ENCODE results near the gene EIF4G1.

- no peak for TF ChIP-seq CTCF (IDR thresholded peaks at IDR 0.05 in 4 of 5, conservative IDR thresholded peaks at IDR 0.05 in 1 of 5)
- no peak for TF ChIP-seq POLR2A (IDR thresholded peaks at IDR 0.05)
These were observed 14.1 kb downstream of the EIF4G1 start for GRCh38 chr3:184328516-184328915.

All from gastrocnemius medialis (tissue), 4 donors.